Measurements from ENCODE around the gene ATF6B. TPM values are rescaled to one million over a fixed set of nuclear protein-coding genes. Genes with fewer than 3 reads are reported as not detected.

Gene ATF6B
- total RNA-seq, 1 donor: 23.8 TPM

- peak; percentile 88 for DNase-seq (ENCODE audit: low read depth)
- H3K4me3 ChIP-seq (ENCODE audit: low read depth, low read length): no peak overlapping the region
- TF ChIP-seq CTCF (IDR thresholded peaks at IDR 0.05; ENCODE audit: insufficient read depth, low read length): peak; percentile 94
Measured at GRCh38 chr6:32118782-32119628, 9.0 kb downstream of the ATF6B start.

- DNase-seq (ENCODE audit: low read depth): no peak
- no peak overlapping the region for H3K4me3 ChIP-seq (ENCODE audit: low read depth, low read length)
- TF ChIP-seq CTCF (IDR thresholded peaks at IDR 0.05; ENCODE audit: insufficient read depth, low read length): no peak
Measured at GRCh38 chr6:32117461-32117860, 10.6 kb downstream of the ATF6B start.

- no peak for DNase-seq (ENCODE audit: low read depth)
- peak; percentile 46 for TF ChIP-seq CTCF (IDR thresholded peaks at IDR 0.05; ENCODE audit: insufficient read depth, low read length)
- no peak overlapping the region for H3K4me3 ChIP-seq (ENCODE audit: low read depth, low read length)
Measured at GRCh38 chr6:32116674-32117073, 11.4 kb downstream of the ATF6B start.

GRCh38 chr6:32115623-32116022, 12.4 kb downstream of the ATF6B start:
- DNase-seq (ENCODE audit: low read depth): no peak
- no peak for TF ChIP-seq CTCF (IDR thresholded peaks at IDR 0.05; ENCODE audit: insufficient read depth, low read length)

GRCh38 chr6:32114796-32115195, 13.2 kb downstream of the ATF6B start:
- TF ChIP-seq CTCF (IDR thresholded peaks at IDR 0.05; ENCODE audit: insufficient read depth, low read length): no peak
- DNase-seq (ENCODE audit: low read depth): peak; percentile 41

More at GRCh38 chr6:32115623-32116022, 12.4 kb downstream of the ATF6B start:
- H3K4me3 ChIP-seq (ENCODE audit: low read depth, low read length): no peak overlapping the region

GRCh38 chr6:32113386-32114352, 14.4 kb downstream of the ATF6B start:
- peak; percentile 81 for TF ChIP-seq CTCF (IDR thresholded peaks at IDR 0.05; ENCODE audit: insufficient read depth, low read length)
- no peak overlapping the region for H3K4me3 ChIP-seq (ENCODE audit: low read depth, low read length)
- DNase-seq (ENCODE audit: low read depth): peak; percentile 99

More at GRCh38 chr6:32114796-32115195, 13.2 kb downstream of the ATF6B start:
- H3K4me3 ChIP-seq (ENCODE audit: low read depth, low read length): no peak overlapping the region
